C4-2B (cell line): ENCODE results near the gene MEGF11.

Experiments
- H3K27ac ChIP-seq: fragments of 450-650 bp; 2 replicates; pipeline ENCODE4 v1.5.1; 2017
- CTCF ChIP-seq: fragments of 450-650 bp; conservative IDR thresholded peaks from 2 replicates; pipeline ENCODE4 v1.5.1; 2017; ENCODE audit warnings: mild to moderate bottlenecking
- ZFX ChIP-seq: fragments of 450-650 bp; IDR thresholded peaks from 2 replicates; pipeline ENCODE4 v1.6.1; 2017

Gene MEGF11

GRCh38 chr15:66110864-66111263 lies 142.7 kb downstream of the MEGF11 start:
- TF ChIP-seq ZFX: no peak
- no peak for TF ChIP-seq CTCF
- no peak overlapping the region for H3K27ac ChIP-seq

GRCh38 chr15:66109826-66110225 lies 143.7 kb downstream of the MEGF11 start:
- H3K27ac ChIP-seq: no peak overlapping the region
- no peak for TF ChIP-seq ZFX
- no peak for TF ChIP-seq CTCF

- no peak overlapping the region for H3K27ac ChIP-seq
- no peak for TF ChIP-seq CTCF
- TF ChIP-seq ZFX: no peak
Measured at GRCh38 chr15:66108483-66109265, 144.9 kb downstream of the MEGF11 start.

- TF ChIP-seq ZFX (no peak), CTCF (no peak)
- H3K27ac ChIP-seq: no peak overlapping the region
Measured at GRCh38 chr15:66107070-66107469, 146.5 kb downstream of the MEGF11 start.

- TF ChIP-seq CTCF (no peak), ZFX (no peak)
- H3K27ac ChIP-seq: no peak overlapping the region
Measured at GRCh38 chr15:66105286-66106265, 148.0 kb downstream of the MEGF11 start.

- TF ChIP-seq CTCF: no peak
- no peak for TF ChIP-seq ZFX
- H3K27ac ChIP-seq: no peak overlapping the region
Measured at GRCh38 chr15:66103293-66103590, 150.3 kb downstream of the MEGF11 start.

GRCh38 chr15:66102563-66103292 lies 150.8 kb downstream of the MEGF11 start:
- no peak overlapping the region for H3K27ac ChIP-seq

More at GRCh38 chr15:66102563-66103292, 150.8 kb downstream of the MEGF11 start:
- no peak for TF ChIP-seq ZFX
- TF ChIP-seq CTCF: no peak
